ACHN (cell line): ENCODE data around the gene KLHL4.
"Not testable (repeated sequence)": the region's sequence is repeated elsewhere in the genome, so short reads cannot be mapped to it uniquely, and the experiment has no call there.

Experiments used
- DNase-seq: peaks from one replicate; pipeline ENCODE4 v3.0.0-alpha.2; 2015
- in situ Hi-C: cut with HindIII; loops from 2 replicates; pipeline ENCODE4 v1.10.0; 2017; ENCODE audit warnings: low sequenced_read_pairs, low pct_ligation_motif_present, low pct_unique_long_range_greater_than_20kb

KLHL4 gene

GRCh38 chrX:87517571-87518141 lies at the start of gene KLHL4:
Gene KLHL4, plus strand, starts transcription at chrX:87517802. Its CDS starts 92 bp downstream, at chrX:87517894.
- peak; percentile 45 for DNase-seq
- in situ Hi-C loops = no loop called here

DNA sequence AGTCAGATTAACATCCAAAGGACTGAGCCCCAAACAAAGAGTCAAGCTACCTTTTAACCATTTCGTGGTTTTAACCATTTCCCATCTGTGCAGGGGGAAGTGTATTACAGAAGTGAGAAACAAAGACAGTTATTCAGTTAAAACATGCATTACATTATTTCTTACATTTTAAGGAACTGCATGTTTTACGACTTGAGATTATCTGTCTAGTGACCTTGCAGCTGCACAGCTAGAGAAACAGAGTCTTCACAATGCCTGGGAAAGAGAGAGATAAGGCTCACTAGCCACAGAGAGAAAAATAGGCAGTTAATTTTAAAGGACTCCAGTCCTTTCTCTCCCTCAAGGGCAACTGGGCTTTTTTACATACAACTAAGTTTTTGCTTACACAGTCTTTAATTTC lies 48.7 kb upstream of the KLHL4 start:
- DNase-seq = no peak
- in situ Hi-C loops = no loop called here

- in situ Hi-C loops = no loop called here
- DNase-seq = no peak
These were observed 41.8 kb upstream of the KLHL4 start for GRCh38 chrX:87475793-87476192.

- DNase-seq, in situ Hi-C loops: not testable (repeated sequence)
These were observed 38.9 kb upstream of the KLHL4 start for GRCh38 chrX:87478703-87479102.

DNA sequence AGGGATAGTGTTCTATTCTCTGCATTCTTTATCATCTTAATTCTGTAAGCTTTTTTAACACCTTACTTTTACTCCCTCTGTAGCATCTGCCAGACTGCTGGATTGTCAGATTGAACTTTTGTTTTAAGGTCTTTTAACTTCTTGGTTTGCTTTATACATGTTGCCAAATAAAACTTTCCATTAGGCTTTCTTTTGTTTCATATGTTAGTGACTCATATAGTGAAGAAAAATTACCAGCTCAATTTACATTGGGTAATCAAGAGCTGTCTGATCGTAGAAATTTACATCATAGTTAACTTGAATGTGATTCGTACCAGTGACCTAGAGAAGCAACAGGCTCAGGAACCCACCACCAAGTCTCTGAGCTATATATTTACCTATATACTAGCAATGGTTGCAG lies 28.5 kb upstream of the KLHL4 start:
- in situ Hi-C loops = no loop called here
- no peak for DNase-seq

DNA sequence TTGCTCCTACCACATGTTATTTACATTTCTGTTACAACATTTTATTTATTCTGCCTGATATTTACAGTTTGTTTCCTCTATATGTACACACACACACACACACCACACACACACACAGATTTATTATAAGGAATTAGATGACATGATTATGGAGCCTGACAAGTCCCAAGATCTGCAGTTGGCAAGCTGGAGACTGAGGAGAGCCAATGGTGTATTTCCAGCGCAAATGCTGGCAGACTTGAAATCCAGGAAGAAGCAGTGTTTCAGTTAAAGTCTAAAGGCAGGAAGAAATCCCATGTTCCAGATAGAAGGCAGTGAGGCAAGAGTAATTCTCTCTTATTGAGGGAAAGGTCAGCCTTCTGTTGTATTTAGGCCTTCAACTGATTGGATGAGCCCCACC lies 1.8 kb upstream of the KLHL4 start:
- in situ Hi-C loops = no loop called here
- DNase-seq = no peak

DNA sequence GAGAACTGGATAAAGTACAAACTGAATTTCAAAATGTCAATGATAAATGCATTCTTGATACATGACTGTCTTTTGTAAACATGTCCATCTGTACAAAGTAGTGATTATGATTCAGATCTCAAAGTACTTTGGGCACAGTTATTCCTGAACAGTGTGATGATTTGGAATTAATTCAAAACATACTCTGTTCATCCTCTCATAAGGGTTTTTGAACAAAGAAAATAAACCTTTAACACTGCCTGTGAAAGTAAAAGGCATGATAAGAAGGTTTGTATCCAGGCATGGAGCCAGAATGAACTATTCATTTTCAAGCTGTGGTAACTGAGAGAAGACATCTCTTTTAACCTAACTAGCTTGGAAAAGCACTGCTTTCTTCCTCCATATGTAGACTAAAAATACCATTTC lies 883 bp upstream of the KLHL4 start:
- in situ Hi-C loops = no loop called here
- DNase-seq = peak; percentile 2

DNA sequence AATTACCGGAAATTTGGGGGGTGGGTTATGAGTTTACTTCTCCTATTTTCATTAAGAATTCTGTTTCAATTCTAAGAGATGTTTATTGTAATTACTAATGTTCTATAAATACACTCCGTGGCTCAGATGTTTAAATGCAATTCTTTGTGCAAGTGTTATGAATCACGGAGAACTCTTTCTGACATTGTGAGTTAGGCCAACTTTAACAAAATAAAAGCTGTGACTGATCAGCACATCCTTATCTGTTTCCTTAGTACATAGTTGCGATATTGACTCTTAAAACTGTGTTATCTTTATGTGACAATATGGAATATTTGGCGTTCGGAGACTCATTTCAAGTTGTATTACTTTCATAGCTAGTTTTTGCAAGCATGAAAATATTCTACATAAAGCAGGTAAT lies 902 bp downstream of the KLHL4 start:
- in situ Hi-C loops = no loop called here
- DNase-seq = no peak

- in situ Hi-C loops = no loop called here
- peak; percentile 57 for DNase-seq
These were observed 8.2 kb downstream of the KLHL4 start for GRCh38 chrX:87525771-87526229.

DNA sequence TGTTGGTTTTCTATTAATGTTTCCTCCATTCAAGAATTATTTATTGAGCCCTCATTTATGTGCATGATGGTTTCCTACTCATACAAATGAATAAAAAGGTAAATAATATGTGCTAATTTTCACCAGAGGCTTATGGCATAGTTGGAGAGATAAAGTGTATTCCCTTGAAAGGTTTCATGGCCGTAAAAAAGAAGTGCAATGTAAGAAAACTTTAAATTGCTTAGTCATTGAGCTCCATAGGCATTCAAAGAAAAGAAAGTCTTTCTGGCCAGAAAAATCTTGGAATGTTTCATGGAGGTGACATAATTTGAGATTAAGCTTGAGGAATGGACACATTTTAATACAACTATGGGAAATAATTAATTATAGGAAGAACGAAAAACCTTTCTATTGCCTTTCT lies 8.7 kb downstream of the KLHL4 start:
- DNase-seq = no peak
- in situ Hi-C loops = no loop called here

GRCh38 chrX:87528487-87528886 lies 10.9 kb downstream of the KLHL4 start:
- no peak for DNase-seq
- in situ Hi-C loops = no loop called here

- in situ Hi-C loops = no loop called here
- DNase-seq = no peak
These were observed 54.4 kb downstream of the KLHL4 start for GRCh38 chrX:87571964-87572363.

- in situ Hi-C loops = no loop called here
- no peak for DNase-seq
These were observed 55.3 kb downstream of the KLHL4 start for GRCh38 chrX:87572901-87573300.

DNA sequence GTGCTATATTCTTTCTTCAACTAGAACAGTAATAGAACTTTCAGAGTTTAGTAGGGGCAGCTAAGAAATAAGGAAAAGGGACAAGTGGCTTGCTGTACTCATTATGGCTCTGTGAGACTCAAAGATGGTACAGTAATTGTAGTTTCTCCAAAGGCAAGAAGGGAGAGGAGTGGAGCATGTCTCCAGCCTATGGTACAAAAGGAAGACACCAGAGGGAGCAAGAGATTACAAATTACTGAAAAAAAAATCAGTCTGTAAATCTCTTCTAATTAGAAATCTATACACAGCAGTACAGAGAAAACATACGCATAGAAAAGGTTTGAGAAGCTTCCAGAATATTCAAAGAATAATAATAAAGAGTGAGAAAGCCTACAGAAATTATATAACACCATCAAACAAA lies 61.4 kb downstream of the KLHL4 start:
- peak; percentile 0 for DNase-seq
- in situ Hi-C loops = no loop called here

DNA sequence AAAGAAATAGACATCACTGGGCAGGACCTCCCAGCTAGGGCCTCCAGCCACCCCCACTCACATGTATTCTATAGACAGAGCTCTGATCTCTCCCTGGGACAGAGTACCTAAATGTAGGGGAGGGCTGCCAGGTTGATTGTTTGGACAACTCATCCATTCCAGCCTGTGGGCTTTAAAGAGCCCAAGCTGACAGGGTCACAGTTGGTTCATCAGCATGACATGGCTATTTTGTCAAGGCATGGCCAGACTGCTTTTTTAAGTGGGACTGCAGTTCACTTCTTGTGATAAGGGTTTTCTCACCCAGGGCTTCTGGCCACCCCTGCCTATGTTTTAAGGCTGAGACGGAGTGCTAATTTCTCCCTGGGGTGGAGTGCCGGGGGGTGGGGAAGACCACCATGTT lies 63.3 kb downstream of the KLHL4 start:
- in situ Hi-C loops = no loop called here
- DNase-seq = no peak

DNA sequence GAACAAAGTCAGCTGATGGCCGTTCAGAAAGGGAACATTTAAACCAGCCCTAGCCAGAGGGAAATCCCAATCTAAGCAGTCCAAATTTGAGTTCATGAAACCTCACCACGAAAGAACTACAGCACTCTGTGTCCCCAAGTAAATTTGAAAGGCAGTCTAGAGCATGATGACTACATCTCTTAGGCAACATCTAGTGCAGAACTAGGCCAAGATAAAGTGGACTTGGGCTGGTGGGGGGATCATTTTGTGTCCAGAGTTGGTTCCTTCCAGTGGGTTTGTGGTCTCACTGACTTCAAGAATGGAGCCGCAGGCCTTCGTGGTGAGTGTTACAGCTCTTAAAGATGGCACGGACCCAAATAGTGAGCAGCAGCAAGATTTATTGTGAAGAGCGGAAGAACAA lies 64.9 kb downstream of the KLHL4 start:
- DNase-seq = no peak
- in situ Hi-C loops = no loop called here

DNA sequence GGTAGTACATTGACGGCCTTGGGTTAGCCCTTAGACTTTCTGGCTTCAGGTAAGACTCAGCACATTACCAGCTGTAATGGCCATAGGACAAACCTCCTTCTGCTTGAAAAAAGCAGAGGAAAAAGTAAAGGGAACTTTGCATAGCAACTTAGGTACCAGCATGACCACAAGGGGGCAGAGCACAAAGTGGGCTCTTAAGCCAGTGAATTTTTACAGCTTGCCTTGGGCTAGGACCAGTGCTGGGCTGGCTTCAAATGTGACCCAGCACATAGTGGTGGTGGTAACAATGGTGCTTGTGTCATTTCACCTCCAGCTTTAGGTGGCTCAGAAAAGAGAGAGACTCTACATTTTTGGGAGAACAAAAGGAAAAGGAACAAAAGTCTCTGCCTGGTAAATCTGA lies 66.1 kb downstream of the KLHL4 start:
- in situ Hi-C loops = no loop called here
- DNase-seq = peak; percentile 28

DNA sequence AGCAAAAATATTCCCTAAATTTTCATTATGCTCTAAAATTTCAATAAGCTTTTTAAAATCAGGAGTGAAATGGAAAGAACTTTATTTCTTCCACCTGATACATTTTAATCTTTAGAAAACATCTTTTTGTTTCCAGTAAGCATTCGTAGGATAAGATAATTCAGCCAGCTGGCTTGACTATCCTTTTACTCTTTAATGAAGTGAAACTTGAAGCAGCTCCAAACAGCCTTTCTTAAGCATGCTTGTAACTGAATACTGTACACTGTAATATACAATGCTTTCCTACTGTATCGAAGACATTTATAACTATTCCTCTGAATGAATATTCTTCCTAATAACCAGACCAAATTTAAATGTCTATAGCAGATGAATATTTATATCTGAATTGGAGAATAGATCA lies 98.8 kb downstream of the KLHL4 start:
- in situ Hi-C loops = no loop called here
- no peak for DNase-seq

GRCh38 chrX:87621697-87622096 lies 104.1 kb downstream of the KLHL4 start:
- no peak for DNase-seq
- in situ Hi-C loops = no loop called here

DNA sequence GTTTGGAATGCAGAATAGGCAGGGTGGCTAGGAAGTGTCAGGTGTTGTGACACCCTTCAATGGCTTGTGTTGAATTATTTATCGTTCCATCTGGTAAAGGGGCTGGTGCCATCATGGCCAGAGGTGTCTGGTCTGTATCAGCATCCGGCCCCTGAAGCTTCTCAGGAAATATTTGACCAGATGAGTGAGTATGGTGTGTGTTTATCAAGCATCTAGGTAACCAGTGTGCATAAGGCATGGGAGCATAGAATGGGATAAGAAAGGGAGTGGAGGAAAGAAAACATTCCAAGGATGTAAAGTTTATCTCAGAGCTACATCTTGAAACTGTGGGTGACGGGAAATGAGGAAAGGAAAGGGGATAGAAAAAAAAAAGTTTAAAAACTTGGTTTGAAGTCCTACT lies 109.4 kb downstream of the KLHL4 start:
- in situ Hi-C loops = no loop called here
- no peak for DNase-seq

DNA sequence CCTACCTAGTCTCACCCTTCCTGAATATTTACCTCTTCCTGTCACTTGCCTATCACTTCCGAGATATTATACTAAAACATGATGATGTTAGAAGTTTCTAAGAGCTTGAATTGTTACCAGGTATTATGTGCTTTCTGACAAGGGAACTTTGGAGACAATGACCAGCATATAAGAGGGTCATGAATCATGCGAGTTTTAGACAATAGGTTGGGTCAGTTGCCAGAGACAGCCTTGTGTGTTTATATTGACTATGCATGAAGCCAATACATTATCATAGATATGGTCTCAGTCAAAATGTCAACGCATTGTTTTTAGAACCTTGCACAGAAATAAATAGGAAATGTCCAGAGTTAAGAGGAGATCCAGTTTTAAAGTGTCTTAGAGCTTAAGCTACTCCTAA lies 116.8 kb downstream of the KLHL4 start:
- no peak for DNase-seq
- in situ Hi-C loops = no loop called here
